Posterior cingulate gyrus (tissue), 11 donors: Measurements from ENCODE around the gene GPI.
"Not testable (repeated sequence)": the region's sequence is repeated elsewhere in the genome, so short reads cannot be mapped to it uniquely, and the experiment has no call there.

Source experiments
- DNase-seq, 10 donors: peaks; one replicate each; pipeline versions ENCODE4 v3.0.0 to v3.0.0-alpha.2; 2020 to 2021; ENCODE audit warnings: mixed read lengths in 3 of 10
- intact Hi-C: fragments of 100-400 bp; cut with DNase I; formaldehyde crosslinking; loops from one replicate; pipeline ENCODE4 v1.15.1; 2023

The GPI gene

GRCh38 chr19:34364462-34364829 lies 550 bp upstream of the GPI start:
- no peak for DNase-seq
- intact Hi-C loops: loop anchor here (10.0 kb wide), 1 partner anchor 60 kb away; the partner anchor contains the start of gene UBA2

GRCh38 chr19:34365463-34366401 lies 736 bp downstream of the GPI start:
- peak in 9 of 10 donors; percentile 25 to 94 (median 60) for DNase-seq
- intact Hi-C loops: loop anchor here (10.0 kb wide), 1 partner anchor 59 kb away; the partner anchor contains the start of gene UBA2

GRCh38 chr19:34366738-34367623 lies 2.0 kb downstream of the GPI start:
- DNase-seq: no peak
- intact Hi-C loops: loop anchor here (10.0 kb wide), 1 partner anchor 58 kb away; the partner anchor contains the start of gene UBA2

- intact Hi-C loops: loop anchor here (10.0 kb wide), 1 partner anchor 57 kb away; the partner anchor contains the start of gene UBA2
Measured at GRCh38 chr19:34367624-34367957, 2.6 kb downstream of the GPI start.

GRCh38 chr19:34368338-34368737 lies 3.3 kb downstream of the GPI start:
- no peak for DNase-seq
- intact Hi-C loops: loop anchor here (10.0 kb wide), 1 partner anchor 56 kb away; the partner anchor contains the start of gene UBA2

More at GRCh38 chr19:34367624-34367957, 2.6 kb downstream of the GPI start:
- no peak for DNase-seq

- DNase-seq: not testable (repeated sequence)
- intact Hi-C loops: loop anchor here (10.0 kb wide), 1 partner anchor 56 kb away; the partner anchor contains the start of gene UBA2
Measured at GRCh38 chr19:34369166-34369565, 4.2 kb downstream of the GPI start.

- intact Hi-C loops: no loop called here
Measured at GRCh38 chr19:34370117-34370516, 5.1 kb downstream of the GPI start.

GRCh38 chr19:34370983-34371382 lies 6.0 kb downstream of the GPI start:
- intact Hi-C loops: no loop called here
- DNase-seq: no peak

More at GRCh38 chr19:34370117-34370516, 5.1 kb downstream of the GPI start:
- no peak for DNase-seq

- no peak for DNase-seq
- intact Hi-C loops: no loop called here
Measured at GRCh38 chr19:34373601-34374288, 8.7 kb downstream of the GPI start.

- intact Hi-C loops: no loop called here
- no peak for DNase-seq
Measured at GRCh38 chr19:34375598-34375997, 10.6 kb downstream of the GPI start.

GRCh38 chr19:34380639-34381241 lies 15.7 kb downstream of the GPI start:
- intact Hi-C loops: no loop called here
- no peak for DNase-seq

- intact Hi-C loops: no loop called here
- no peak for DNase-seq
Measured at GRCh38 chr19:34381399-34382251, 16.6 kb downstream of the GPI start.

GRCh38 chr19:34382471-34382870 lies 17.5 kb downstream of the GPI start:
- no peak for DNase-seq
- intact Hi-C loops: no loop called here

- no peak for DNase-seq
- intact Hi-C loops: no loop called here
Measured at GRCh38 chr19:34383599-34383998, 18.6 kb downstream of the GPI start.

- intact Hi-C loops: no loop called here
- DNase-seq: no peak
Measured at GRCh38 chr19:34386645-34387445, 21.8 kb downstream of the GPI start.

GRCh38 chr19:34387446-34387810 lies 22.4 kb downstream of the GPI start:
- no peak for DNase-seq
- intact Hi-C loops: no loop called here

- DNase-seq, intact Hi-C loops: not testable (repeated sequence)
Measured at GRCh38 chr19:34388745-34389144, 23.7 kb downstream of the GPI start.

GRCh38 chr19:34391813-34392212 lies 26.8 kb downstream of the GPI start:
- DNase-seq: no peak
- intact Hi-C loops: no loop called here
